ENCODE results near the gene AUTS2.

AUTS2 gene

DNA sequence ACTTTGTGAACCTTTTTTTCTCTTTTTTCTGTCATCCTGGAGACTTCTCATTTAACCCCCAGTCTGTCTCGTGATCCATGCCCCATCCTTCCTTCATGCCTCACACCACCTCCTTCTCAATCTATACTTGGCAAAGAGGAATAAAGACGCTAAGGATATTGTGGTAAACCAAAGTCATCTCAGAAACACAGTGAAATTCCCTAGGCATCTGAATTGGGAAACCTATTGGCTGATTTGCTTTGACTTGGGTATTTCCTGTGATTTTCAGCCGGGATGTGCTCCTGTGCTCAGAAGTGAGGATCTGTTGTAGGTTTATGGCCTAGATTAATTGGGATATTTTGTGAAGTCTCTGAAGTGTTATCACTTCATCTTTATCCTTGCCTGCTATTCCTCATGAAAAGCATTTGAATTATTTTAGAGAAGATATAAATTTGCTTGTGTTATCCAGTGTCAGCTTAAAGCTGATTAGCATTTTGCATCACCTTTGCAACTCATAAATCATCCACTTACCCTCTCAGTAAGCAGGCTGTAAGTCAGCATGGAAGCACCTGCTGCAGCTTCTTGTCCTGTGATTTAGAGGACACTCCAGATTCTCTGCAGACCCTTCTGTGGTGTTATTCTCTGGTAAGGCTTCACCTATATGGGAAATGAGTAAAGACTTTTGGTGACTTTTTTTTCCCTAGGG, 138.0 kb downstream of the AUTS2 start:
- DNase-seq: no peak

DNA sequence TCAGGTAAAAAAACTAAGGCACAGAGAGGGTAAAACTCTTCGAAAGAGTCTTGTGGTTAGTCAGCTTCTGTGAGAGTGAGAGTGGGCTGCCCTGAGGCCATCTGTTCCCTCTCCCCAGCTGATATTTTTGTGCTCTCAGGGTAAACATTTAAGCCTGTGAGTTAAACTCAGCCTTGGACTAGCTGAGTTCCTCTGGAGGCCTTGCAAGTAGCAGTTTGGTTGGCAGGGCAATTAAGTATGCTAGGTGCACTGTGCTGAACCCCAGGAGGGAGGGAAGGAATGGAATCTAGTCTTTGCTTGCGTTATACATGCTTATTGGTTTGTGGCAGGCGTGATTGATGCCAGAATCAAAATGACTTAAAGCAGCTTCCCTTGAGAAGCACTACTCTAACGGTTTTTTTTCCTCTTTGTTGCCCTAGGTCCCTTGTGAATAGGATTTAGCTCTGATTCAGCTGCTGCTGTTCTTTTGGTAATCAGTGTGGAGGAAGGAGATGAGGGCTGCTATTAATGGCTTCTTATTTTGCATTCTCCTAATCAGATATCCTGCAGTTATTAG, 140.2 kb downstream of the AUTS2 start:
- no peak for DNase-seq

DNA sequence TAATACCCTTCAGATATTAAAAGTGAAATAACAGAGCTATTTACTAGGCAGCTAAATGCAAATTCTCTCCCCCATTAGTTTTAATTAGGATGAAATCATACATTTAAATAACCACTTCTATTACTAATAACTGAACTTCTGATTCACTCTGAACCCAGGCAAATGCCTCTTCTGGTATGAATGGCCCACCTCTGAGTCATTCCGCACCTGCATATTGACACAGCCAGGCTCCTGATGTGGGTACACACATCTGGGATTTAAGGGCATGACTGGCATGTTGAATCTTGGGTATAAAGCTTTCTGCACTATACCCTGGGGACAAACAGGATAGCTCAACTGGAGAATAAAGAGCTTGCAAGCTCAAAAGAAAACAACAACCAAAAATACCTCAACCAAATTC, 140.9 kb downstream of the AUTS2 start:
- DNase-seq: no peak

DNA sequence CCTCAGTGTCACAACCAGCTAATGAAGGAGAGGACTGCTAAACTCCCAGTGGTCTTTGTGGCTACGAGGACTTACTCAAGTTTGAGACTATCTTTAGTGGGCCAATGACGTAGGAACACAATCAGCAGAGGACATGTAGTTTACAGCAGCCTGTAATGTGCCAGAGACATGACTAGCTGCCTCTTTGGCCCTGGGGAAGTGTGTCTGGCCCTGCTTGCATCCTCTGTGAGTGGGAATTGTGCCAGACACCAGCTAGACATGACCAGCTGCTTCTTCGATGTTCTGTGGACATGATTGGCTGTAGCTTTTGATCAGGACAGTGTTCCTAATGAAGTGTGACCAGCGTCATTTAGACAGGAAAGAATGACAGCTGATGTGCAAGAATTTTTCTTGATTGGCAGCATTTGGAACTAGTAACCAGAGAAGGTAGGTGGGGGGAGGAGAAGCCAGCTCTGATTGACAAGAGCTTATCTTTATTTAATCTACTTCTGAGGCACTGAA, 141.7 kb downstream of the AUTS2 start:
- DNase-seq: peak; percentile 5

DNA sequence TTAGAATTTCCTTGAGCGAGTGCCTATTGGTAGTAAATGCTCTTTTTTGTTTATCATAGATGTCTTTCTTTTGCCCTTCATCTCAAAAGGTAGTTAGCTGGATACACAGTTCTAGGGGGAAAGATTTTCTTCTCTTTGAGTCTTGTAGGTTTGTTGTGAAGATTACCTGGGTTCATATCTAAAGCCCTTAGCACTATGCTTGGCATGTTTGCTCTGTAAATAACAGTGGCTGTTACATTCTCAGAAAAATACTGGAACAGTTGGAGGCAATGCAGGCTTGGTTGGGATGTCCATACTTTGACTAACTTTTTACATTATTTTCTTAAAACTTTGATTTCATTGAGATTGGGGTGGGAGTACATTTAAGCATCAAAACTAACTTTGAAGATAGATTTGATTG, 144.0 kb downstream of the AUTS2 start:
- DNase-seq: no peak

DNA sequence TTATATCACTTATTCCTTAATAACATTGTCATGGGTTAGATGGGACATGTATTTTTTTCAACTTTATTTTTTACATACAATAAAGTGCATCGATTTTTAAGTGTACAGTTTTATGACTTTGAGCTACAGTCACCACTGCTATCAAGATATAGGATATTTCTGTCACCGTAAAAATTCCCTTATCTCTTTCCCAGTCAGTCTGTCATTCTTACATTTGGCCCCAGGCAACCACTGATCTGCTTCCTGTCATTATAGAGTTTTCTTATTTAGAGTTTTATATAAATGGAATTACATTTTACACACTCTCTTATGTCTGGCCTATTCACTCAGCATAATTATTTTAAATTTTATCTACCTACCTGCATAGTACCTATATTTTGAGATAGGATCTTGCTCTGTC, 145.2 kb downstream of the AUTS2 start:
- no peak for DNase-seq

DNA sequence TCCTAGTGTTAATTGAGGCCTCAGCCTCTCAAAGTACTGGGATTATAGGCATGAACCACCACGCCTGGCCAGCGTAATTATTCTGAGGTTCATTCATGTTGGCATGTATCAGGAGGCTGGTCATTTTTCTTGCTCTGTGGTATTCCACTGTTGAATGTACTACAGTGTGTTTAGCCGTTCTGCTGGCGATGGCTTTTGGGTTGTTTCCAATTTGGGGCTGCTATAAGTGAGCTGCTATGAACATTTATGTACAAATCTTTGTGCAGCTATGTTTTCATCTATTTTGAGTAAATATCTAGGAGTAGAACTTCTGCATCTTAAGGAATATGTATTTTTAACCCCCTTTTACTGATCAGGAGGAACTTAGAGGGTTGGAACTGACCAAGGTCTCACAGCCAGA, 145.8 kb downstream of the AUTS2 start:
- no peak for DNase-seq

DNA sequence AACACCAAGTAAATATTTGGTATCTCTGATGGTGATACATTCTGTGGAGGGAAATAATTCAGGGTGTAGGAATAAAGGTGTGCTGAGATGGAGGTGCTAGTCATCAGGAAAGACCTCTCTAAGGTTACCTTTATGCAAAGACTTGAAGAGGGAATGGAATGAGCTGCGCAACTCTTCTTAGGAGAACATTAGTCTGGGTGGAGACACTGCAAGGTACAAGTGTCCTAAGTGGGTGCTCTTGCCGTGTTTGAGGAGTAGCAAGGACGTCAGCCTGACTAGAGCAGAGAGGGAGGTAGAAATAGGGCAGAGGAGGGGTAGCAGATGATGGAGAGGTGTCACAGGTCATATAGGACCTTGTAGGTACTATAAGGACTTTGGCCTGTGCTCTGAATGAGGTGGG, 148.1 kb downstream of the AUTS2 start:
- no peak for DNase-seq

DNA sequence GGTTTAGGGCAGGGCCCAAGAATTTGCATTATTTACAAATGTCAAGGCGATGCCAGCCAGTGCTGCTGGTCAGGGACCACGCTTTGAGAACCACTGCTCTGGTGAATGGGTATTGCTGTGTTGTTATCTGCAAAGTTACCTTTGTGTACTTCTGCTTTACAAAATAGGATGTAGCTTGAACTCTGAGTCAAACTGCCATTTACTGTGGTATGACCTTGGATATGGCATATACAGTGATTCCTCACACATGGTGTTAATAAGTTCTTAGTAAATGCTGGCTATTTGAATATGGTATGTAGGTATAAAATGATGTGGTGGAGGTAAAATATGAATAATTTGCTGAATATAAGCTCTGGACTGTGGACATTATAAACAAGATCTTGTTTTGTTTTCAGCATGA, 148.9 kb downstream of the AUTS2 start:
- DNase-seq: no peak

DNA sequence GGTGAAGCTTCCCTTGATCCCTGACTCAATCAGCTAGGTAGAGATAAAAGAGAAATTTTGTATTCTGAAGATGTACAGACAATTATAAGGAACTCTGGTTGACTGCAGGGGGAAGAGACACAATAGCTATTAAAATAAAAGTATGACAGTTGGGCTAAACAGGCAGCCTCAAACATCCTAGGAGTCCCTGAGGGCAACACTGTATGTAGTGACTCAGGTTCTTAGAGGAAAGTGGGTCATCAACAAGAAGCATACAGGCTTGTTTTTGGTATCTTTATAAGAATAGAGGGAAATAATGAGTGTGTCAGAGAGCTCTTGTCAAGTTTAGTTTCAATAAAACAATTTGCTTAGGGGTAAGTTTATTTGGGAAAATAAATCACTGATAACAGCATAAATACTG, 150.3 kb downstream of the AUTS2 start:
- no peak for DNase-seq

DNA sequence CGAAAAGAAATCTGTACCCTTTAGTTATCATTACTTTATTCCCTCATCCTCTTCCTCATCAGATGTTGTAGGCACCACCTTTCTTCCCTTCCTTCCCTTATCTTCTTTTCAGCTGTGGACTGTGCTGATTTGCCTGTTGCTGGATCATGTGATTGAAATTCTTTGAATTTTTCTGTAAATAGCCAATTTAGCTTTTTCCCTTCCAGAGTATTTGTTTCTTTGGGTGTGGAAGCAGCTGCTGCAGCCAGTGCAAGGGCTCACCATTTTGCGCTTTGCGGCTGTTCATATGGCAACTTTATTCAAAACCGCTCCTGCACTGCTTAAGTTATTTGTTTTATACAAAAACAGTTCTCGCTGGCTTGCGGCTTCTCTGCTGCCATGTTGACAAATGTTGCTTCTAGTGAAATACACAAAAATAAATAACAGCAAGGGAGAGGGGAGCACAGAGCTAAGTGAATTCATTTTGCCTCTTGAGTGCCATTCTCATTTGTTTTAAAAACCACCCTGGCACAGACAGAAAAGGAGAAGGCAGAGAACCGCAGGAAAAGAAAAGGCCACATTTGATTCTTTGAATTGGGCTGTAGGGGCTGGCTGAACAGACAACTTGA, 151.2 kb downstream of the AUTS2 start:
- no peak for DNase-seq

DNA sequence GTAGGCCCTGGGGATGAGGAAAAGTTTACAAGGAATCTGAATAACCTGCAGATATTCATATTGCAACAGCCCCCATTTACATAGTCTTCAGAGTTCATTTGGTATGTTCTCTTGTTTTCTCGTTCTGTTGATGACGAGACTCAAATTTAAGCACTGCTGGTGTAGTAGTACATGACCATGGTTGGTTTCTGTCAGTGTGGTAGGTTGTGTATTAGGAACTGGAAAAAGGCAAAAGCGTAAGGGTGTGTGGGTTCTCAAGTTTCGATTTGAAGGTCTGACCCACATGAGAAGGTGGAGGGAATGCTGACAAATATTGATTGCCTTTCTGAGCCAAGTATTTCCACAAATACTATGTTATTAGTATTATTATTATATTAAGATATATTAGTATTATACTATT, 151.7 kb downstream of the AUTS2 start:
- DNase-seq: no peak

DNA sequence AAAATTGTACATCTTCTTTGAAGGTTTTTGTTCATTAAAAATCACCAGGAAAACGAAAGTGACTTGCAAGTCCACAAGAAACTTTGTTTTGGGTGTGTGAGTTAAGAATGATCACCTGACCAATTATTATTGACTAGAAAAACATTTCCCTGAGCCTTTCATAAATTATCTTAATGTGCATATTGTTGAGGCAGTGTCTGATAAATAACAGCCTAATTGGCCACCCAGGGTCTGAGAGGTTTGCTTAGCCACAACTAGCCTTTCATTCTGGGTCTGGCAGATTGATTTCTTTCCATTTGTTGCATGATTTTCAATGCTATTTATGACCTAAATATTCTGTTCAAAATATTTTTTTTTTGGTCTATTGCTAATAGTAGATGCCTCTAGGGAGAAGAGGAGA, 152.8 kb downstream of the AUTS2 start:
- DNase-seq: no peak

DNA sequence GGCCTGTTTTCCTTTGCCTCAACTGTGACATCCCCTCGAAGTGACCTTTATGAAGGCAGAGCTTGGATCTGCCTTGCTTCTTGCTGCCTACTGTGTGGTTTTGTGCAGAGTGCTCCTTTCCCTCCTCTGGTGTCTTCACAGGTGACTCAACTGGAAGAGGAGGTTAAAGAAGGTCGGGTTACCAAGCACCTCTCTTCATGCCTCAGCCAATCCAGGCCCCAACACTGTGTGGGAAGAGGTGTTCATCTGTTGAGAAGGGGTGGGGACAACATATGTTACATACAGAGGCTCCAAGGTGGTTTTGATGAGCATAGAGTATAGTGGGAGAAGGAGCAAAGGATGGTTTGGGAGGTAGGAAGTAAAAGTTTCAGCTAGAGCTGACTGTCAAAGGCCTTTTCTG, 155.7 kb downstream of the AUTS2 start:
- no peak for DNase-seq

DNA sequence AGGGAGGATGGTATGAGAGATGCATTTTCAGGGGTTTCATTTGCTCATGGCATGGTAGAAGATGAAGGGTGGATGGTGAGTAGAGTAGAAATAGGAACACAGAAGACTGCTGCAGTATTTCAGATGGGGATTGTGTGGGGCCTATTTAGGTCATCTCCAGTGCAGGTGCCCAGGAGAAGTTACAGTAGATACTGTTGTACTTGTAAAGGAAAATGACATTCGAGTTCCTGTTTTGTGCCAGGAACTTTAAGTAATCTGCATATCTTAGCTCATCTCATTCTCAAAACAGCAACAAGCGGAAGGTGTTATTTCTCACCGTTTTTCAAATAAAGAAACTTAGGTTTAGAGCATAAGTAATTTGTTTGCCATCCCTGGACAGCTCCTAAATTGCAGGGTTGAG, 156.2 kb downstream of the AUTS2 start:
- DNase-seq: no peak

DNA sequence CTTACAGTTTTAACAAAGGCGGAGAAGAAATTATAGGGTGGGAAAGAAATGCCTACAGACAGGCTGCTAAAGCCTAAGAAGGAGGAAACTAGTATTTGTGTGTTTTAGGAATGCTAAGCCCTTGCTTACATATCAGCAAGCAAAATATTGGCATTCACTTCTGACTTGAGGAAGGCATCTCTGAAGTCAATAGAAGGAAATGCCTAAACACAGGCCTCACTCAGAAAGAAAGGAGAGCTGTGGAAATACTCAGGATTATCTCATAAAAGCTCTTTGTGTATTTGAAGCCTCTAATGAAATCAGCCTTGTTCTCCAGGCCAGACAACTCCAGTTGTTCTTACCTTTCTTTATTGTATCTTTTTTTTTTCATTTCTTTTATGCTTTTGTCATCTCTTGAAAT, 158.0 kb downstream of the AUTS2 start:
- no peak for DNase-seq

DNA sequence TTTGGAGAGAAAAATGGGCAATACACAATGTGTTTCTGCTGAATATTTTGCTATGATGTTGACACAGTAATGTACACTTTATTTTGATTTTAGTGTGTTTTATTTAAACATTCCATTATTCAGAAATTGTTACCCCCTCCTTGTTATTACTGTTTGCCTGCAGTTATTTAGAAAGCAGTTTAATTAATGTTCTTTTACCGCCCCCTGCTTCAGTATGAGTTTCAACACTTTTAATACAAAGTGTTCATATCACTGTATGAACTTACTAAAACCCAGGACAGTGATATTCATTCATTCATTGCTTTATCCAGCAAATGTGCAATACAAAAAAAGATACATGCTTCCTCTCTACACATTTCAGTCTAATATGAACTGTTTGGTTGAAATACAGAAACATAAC, 159.3 kb downstream of the AUTS2 start:
- DNase-seq: no peak

DNA sequence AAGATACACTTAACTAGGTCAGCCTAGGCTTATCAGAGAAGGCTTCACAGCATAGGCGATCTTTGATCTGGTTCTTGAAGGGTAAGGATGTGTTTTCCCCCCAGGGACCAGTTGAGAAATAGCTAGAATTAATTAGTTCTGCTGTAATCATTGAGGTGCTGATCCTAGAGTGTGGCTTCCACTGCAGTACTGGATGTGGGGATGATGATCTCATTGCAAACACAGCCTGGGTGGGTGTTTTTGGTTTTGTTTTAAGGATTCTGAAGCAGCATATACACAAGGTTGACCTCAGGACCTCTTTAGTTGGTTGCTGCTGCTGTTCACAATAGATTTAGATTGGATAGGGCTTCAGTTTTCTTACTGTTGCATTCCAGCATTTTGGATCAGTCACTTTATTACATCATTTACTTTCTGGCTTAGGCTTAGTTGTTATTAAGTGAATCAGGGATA, 159.7 kb downstream of the AUTS2 start:
- no peak for DNase-seq

DNA sequence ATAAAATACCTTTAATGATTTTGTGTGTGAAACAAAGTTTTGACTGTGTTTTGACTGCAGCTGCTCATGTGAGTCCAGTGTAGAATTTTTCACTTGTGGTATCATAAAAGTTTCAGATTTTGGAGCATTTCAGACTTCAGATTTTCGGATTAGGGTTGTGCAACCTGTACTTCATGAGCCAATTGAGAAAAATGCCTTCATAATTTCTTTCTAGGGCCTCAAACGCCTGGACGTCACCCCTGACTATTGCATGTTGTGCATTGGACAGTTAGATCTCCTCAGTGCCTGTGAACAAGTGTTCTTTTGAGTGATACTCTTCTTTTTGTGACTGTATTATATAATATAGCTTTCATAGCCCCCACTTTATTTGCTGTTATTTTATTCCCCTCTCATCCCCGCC, 161.1 kb downstream of the AUTS2 start:
- DNase-seq: no peak

DNA sequence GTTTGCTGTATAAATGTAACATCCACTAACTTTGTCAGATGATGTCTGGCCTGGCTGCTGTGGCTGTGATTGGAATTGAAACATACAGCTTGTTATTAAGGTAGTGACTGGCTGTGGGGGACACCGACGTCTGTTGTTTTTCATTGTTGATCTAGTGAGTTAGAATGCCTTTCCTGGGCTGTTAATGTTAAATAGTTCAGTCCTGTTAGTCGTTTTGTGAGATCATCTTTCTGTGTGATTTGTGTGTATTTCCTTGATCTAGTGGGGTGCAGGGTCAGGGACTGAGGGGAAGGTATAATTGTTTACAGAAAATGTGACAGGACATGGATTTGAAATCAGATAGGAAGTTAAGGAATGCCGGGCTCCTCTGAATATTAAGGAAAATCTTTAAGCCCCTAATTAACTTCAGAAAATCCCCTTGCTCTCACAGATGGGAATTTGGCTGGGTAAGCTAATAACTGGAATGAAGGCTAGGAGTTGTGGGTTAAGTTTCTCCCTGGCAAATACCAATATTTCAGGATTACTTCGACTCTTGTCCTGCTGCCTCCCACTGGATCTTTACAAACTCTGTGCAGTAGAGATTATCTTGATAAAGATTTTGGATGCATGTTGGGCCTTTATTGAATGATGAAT, 163.1 kb downstream of the AUTS2 start:
- no peak for DNase-seq

DNA sequence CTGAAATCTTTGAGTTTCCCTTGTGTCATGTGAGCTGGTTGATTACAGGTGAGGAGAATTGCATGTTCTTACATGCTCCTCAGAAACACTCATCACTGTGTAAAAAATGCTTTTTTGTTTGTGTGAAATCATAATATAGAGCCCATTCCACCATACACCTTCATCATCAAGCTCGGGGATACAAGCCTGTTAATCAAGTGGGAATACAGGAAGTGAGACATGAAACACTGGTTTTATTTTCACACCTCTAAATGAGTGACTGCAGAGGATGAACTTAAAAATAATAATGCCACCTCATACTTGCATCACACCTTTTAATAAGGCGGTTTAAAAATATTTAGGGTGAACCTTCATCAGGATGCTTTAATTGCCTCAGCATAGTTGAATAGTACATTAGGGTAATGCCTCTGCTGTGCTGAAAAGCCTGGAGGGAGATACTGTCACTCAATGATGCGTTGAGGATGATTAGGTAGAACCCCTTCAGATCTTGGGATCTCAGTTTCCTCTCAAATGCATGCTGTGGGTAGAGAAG, 164.6 kb downstream of the AUTS2 start:
- DNase-seq: no peak

DNA sequence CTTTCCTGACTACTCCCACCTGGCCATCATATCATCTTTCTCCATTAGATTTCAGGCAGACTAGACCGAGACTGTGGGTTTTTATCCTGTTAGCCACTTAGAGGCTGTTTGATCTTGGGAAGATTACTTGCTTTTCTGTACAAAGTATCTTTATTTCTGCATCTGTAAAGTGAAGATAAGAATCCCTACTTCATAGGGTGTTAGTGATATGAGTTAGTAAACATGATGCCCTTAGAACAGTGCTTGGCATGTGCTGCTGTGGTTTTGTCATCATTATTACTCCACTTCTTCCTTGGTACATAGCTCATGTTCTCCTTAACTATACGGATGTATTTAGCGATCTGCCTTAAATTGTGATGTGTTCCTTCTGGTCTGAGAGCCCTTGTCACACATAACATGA, 165.2 kb downstream of the AUTS2 start:
- DNase-seq: no peak

DNA sequence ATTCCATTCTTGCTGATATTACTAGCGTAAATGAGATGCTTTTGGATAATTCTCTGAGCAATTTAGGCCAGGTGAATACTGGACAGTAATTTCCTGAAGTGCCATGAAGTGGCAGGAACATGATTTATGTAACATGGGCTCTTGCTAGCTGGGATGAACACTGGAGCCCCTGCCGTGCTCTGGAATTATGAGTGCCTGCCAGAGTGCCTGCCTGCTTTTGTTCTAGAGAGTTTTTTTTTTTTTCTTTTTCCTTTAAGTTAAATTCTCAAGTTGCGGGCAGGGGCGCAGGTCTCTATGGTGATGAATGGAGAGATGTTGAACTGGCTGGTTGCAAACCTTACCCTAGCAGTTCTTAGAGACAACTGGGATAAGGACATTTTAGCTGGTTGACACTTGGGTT, 165.9 kb downstream of the AUTS2 start:
- DNase-seq: no peak

DNA sequence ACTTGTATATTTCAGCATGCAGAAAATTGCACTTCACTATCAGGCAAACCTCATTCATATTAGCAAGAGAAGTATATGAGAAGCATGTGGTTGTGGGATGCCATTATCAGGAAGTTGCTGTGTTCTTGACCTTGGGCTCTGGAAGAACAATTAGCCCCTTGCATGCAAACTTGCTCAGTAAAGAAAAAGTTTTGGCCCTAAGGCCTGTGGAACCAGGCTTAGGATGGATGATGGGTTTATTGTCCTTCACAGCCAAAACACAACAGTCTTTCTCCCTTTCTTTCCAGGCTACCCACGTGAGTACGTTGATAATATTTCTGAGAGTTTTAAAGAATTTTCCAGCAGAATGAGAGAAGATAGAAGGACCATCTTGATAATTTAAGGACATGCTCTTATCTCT, 166.4 kb downstream of the AUTS2 start:
- no peak for DNase-seq
